Upper lobe of left lung (tissue), 4 donors: Measurements from ENCODE around the gene HEPHL1.

Source experiments
- EP300 ChIP-seq, 4 donors: sonication (generic); formaldehyde crosslinking; IDR thresholded peaks; one replicate each; pipeline ENCODE4 v1.5.1; 2017; ENCODE audit warnings: antibody characterized with exemption in 4 of 4, control low read depth in 2 of 4
- POLR2A ChIP-seq, 4 donors: fragments of 450-650 bp; IDR thresholded peaks; one replicate each; pipeline ENCODE4 v1.5.1; 2016 to 2017; ENCODE audit warnings: antibody characterized with exemption in 4 of 4, mild to moderate bottlenecking in 2 of 4
- POLR2AphosphoS5 ChIP-seq, 2 donors: sonication (generic); formaldehyde crosslinking; IDR thresholded peaks; one replicate each; pipeline ENCODE4 v1.5.1; 2017; ENCODE audit warnings: antibody characterized with exemption in 2 of 2
- TF ChIP-seq, protein P1 (sequence below), 6 experiments: fragments of 450-650 bp in 4 of 6; fragments of 200-600 bp in 2 of 6; sonication (generic) in 2 of 6; IDR thresholded peaks; one replicate each; pipeline ENCODE4 v1.5.1; 2016 to 2019; ENCODE audit warnings: antibody characterized with exemption in 6 of 6

DNA sequence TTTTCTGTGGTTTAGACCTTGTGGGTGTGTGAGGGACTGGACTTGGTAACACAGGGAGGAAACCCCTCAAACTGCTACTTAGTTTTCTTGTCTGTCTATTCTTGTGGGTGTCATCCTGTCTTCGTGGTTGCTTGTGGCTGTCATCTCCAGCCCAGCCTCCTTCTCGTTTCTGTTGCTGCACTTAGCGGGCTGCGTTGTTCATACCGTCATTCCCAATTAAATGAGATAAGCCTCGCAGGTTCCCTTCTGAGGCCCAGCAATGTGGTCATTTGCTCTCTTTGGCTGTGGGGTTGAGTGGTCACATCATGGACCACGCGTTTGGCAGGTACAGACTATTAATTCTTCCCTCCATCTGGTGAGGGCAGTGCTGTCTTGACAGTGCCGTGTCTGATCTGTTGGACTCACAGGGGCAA is 126.3 kb downstream of the HEPHL1 start:
- TF ChIP-seq, protein P1, sequence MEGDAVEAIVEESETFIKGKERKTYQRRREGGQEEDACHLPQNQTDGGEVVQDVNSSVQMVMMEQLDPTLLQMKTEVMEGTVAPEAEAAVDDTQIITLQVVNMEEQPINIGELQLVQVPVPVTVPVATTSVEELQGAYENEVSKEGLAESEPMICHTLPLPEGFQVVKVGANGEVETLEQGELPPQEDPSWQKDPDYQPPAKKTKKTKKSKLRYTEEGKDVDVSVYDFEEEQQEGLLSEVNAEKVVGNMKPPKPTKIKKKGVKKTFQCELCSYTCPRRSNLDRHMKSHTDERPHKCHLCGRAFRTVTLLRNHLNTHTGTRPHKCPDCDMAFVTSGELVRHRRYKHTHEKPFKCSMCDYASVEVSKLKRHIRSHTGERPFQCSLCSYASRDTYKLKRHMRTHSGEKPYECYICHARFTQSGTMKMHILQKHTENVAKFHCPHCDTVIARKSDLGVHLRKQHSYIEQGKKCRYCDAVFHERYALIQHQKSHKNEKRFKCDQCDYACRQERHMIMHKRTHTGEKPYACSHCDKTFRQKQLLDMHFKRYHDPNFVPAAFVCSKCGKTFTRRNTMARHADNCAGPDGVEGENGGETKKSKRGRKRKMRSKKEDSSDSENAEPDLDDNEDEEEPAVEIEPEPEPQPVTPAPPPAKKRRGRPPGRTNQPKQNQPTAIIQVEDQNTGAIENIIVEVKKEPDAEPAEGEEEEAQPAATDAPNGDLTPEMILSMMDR (IDR thresholded peaks at IDR 0.05): no peak
- TF ChIP-seq EP300 (IDR thresholded peaks at IDR 0.05) (no peak), POLR2A (IDR thresholded peaks at IDR 0.05) (no peak), POLR2AphosphoS5 (IDR thresholded peaks at IDR 0.05) (no peak)
